HL-60 (cell line): ENCODE measurements around the gene CCNC.

ENCODE experiments used
- CTCF ChIP-seq: IDR thresholded peaks from one replicate; pipeline ENCODE4 v1.5.1; 2011; ENCODE audit warnings: low read length, control low read depth, inconsistent platforms; ENCODE audit not compliant: insufficient read depth
- GABPA ChIP-seq: IDR thresholded peaks from 2 replicates; pipeline ENCODE4 v1.6.1; 2012; ENCODE audit warnings: low read depth
- POLR2AphosphoS5 ChIP-seq: IDR thresholded peaks from 2 replicates; pipeline ENCODE4 v1.6.1; 2012; ENCODE audit warnings: low read depth
- REST ChIP-seq: IDR thresholded peaks from 2 replicates; pipeline ENCODE4 v1.6.1; 2012; ENCODE audit warnings: low read depth; ENCODE audit not compliant: insufficient replicate concordance
- SPI1 ChIP-seq: IDR thresholded peaks from 2 replicates; pipeline ENCODE4 v1.6.1; 2012; ENCODE audit warnings: low read depth, mild to moderate bottlenecking, borderline replicate concordance

- TF ChIP-seq CTCF: no peak
- TF ChIP-seq POLR2AphosphoS5: no peak
- TF ChIP-seq SPI1: no peak
- TF ChIP-seq REST: no peak
- TF ChIP-seq GABPA: no peak
Measured at GRCh38 chr6:99590728-99591672, 22.5 kb upstream of the CCNC start.
